Smooth muscle cell (in vitro differentiated cells): ENCODE data around the gene DUSP10. TPM values are rescaled to one million over a fixed set of nuclear protein-coding genes. Genes with fewer than 3 reads are reported as not detected.

ENCODE experiments used
- DNase-seq: peaks from one replicate; lab custom pipeline; 2025; ENCODE audit not compliant: unreplicated experiment; lab: John Stamatoyannopoulos, UW
- H2AFZ ChIP-seq: fragments of 200-600 bp; sonication (generic); 2 replicates; pipeline ENCODE4 v1.6.0; 2016; ENCODE audit warnings: antibody characterized with exemption, low read depth, mild to moderate bottlenecking
- H3F3A ChIP-seq: fragments of 200-600 bp; sonication (generic); 2 replicates; pipeline ENCODE4 v1.6.0; 2017; ENCODE audit warnings: antibody characterized with exemption, low read depth
- H3K27ac ChIP-seq: fragments of 200-600 bp; sonication (generic); 2 replicates; pipeline ENCODE4 v1.5.1; 2016; ENCODE audit warnings: low read depth, mild to moderate bottlenecking
- H3K27me3 ChIP-seq: fragments of 200-600 bp; sonication (generic); 2 replicates; pipeline ENCODE4 v1.6.1; 2016; ENCODE audit warnings: low read depth, mild to moderate bottlenecking
- H3K36me3 ChIP-seq: fragments of 200-600 bp; sonication (generic); 2 replicates; pipeline ENCODE4 v1.5.1; 2016; ENCODE audit warnings: low read depth
- H3K4me1 ChIP-seq: fragments of 200-600 bp; sonication (generic); 2 replicates; pipeline ENCODE4 v1.5.1; 2016; ENCODE audit warnings: low read depth
- H3K4me2 ChIP-seq: fragments of 200-600 bp; sonication (generic); 2 replicates; pipeline ENCODE4 v1.6.0; 2016; ENCODE audit warnings: mild to moderate bottlenecking
- H3K4me3 ChIP-seq: fragments of 200-600 bp; sonication (generic); 2 replicates; pipeline ENCODE4 v1.5.1; 2016; ENCODE audit warnings: mild to moderate bottlenecking
- H3K79me2 ChIP-seq: fragments of 200-600 bp; sonication (generic); 2 replicates; pipeline ENCODE4 v1.6.0; 2016; ENCODE audit warnings: low read depth, mild to moderate bottlenecking
- H3K9ac ChIP-seq: fragments of 200-600 bp; sonication (generic); 2 replicates; pipeline ENCODE4 v1.6.0; 2016; ENCODE audit warnings: low read depth
- H3K9me3 ChIP-seq: fragments of 200-600 bp; sonication (generic); replicated peaks from 2 replicates; pipeline ENCODE4 v1.5.1; 2016; ENCODE audit warnings: low read depth
- H4K20me1 ChIP-seq: fragments of 200-600 bp; sonication (generic); 2 replicates; pipeline ENCODE4 v1.6.0; 2016; ENCODE audit warnings: low read depth
- CTCF ChIP-seq: fragments of 200-600 bp; sonication (generic); IDR thresholded peaks from 2 replicates; pipeline ENCODE4 v1.5.1; 2017; ENCODE audit warnings: borderline replicate concordance, mild to moderate bottlenecking, antibody characterized with exemption; ENCODE audit not compliant: insufficient read depth, poor library complexity, severe bottlenecking
- WGBS: methylation state at CpG from one replicate; pipeline ENCODE4 v1.1.7; 2016; ENCODE audit warnings: low lambda C conversion rate; 5-methylcytosine and 5-hydroxymethylcytosine counted together
- polyA plus RNA-seq: library from polyadenylated mRNA; unstranded; fragments of >200 nt; fragmentation: Nextera tagmentation; extraction: Ambion mirVana; gene quantifications from 2 replicates; pipeline ENCODE4 v1.2.1, GENCODE V29; 2016
- total RNA-seq: library from RNA; depleted of rRNA; stranded (reverse); fragments of >200 nt; gene quantifications from 2 replicates; pipeline ENCODE4 v1.2.3, GENCODE V29; 2014

The DUSP10 gene
- total and polyA plus RNA-seq, 2 experiments from 2014 or later, result 49.7 to 104 TPM

- Histone ChIP-seq H3K4me2 (no peak overlapping the region), H3K9me3 (no peaks in the 10 kb centered on the region), H4K20me1 (no peaks in the 10 kb centered on the region), H3K4me3 (no peak overlapping the region), H3K4me1 (no peaks in the 10 kb centered on the region), H3F3A (no peaks in the 10 kb centered on the region), H2AFZ (no peak overlapping the region), H3K9ac (no peak overlapping the region), H3K27ac (no peak overlapping the region), H3K79me2 (no peaks in the 10 kb centered on the region), H3K36me3 (no peaks in the 10 kb centered on the region), H3K27me3 (no peaks in the 10 kb centered on the region)
- TF ChIP-seq CTCF, result no peak
- DNase-seq, result no peak
- WGBS, result 80% methylated on average over 2 of the region's 2 CpGs
These were observed 69.6 kb downstream of the DUSP10 start for GRCh38 chr1:221672239-221672645.

GRCh38 chr1:221670081-221670480, 71.8 kb downstream of the DUSP10 start:
- Histone ChIP-seq H4K20me1 (no peaks in the 10 kb centered on the region), H3K4me2 (no peak overlapping the region), H3K79me2 (no peaks in the 10 kb centered on the region), H3K27ac (no peak overlapping the region), H3K4me3 (no peak overlapping the region), H2AFZ (no peak overlapping the region), H3K9me3 (no peaks in the 10 kb centered on the region), H3K4me1 (no peaks in the 10 kb centered on the region), H3K27me3 (no peaks in the 10 kb centered on the region), H3F3A (no peaks in the 10 kb centered on the region), H3K36me3 (no peaks in the 10 kb centered on the region), H3K9ac (no peak overlapping the region)
- 70% methylated on average over 2 of the region's 2 CpGs for WGBS
- TF ChIP-seq CTCF, result no peak
- DNase-seq, result no peak

DNA sequence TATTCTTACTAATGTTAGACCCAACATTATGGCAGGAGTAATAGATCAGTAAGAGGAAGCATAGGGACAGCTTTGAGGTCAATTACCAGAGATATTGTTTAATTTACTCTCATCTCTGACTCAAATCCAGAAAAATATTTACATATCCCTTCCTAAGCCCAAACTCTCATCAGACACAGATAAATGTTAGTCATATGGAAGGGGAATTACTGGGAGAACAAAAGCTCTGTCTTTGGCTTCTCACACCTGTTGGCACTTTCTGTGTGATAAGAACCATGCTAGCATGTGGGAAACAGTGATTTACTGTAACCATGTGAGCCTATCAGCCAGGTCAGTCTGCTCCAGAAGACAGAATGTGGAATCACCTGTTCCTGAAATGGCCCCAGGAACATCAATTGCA, 72.4 kb downstream of the DUSP10 start:
- Histone ChIP-seq H3K4me1 (no peaks in the 10 kb centered on the region), H3K9ac (no peak overlapping the region), H2AFZ (no peak overlapping the region), H4K20me1 (no peaks in the 10 kb centered on the region), H3K4me3 (no peak overlapping the region), H3K27me3 (no peaks in the 10 kb centered on the region), H3K4me2 (no peak overlapping the region), H3K27ac (no peak overlapping the region), H3K36me3 (no peaks in the 10 kb centered on the region), H3K9me3 (no peaks in the 10 kb centered on the region), H3F3A (no peaks in the 10 kb centered on the region), H3K79me2 (no peaks in the 10 kb centered on the region)
- DNase-seq, result no peak
- TF ChIP-seq CTCF, result no peak

DNA sequence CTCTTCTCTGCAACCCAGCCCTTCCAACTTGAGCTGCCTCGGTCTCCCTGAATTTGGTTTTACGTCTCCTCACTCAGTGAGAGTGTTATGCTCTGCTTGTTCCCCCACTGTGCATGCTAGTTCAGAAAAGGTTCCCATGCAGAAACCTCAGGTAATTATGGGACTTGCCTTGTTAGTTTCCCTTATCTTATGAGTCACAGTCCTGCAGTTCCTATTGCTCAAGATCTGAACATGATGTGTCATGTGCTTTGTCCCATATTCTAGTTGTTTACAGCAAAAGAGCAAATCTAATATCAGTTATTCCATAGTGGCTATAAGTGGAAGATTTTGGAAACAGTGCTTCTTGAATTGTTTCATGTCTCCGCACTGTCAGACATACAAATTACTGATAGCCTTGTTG, 74.4 kb downstream of the DUSP10 start:
- WGBS, result 69% methylated on average over 3 of the region's 3 CpGs
- no peak for DNase-seq
- no peaks in the 10 kb centered on the region for H3K4me1 ChIP-seq
- no peaks in the 10 kb centered on the region for H4K20me1 ChIP-seq
- peak overlapping the region; percentile 69 for H3K27ac ChIP-seq
- H3F3A ChIP-seq, result no peaks in the 10 kb centered on the region
- peak overlapping the region; percentile 25 for H3K4me2 ChIP-seq
- H2AFZ ChIP-seq, result no peak overlapping the region
- no peaks in the 10 kb centered on the region for H3K27me3 ChIP-seq
- H3K36me3 ChIP-seq, result no peaks in the 10 kb centered on the region
- TF ChIP-seq CTCF, result no peak
- no peak overlapping the region for H3K9ac ChIP-seq
- H3K9me3 ChIP-seq, result no peaks in the 10 kb centered on the region
- H3K4me3 ChIP-seq, result no peak overlapping the region
- no peaks in the 10 kb centered on the region for H3K79me2 ChIP-seq
